ENCODE results near the gene MLANA. TPM values are rescaled to one million over a fixed set of nuclear protein-coding genes. Genes with fewer than 3 reads are reported as not detected.
A peak's percentile ranks its signal among the peaks of the same experiment; 100 is the strongest.

Gene MLANA
- total RNA-seq, 1 experiment from 2014 or later = not detected

- TF ChIP-seq SMAD4 (CRISPR knock-in tag; IDR thresholded peaks at IDR 0.05) (no peak), ERG (CRISPR knock-in tag; IDR thresholded peaks at IDR 0.05) (no peak)
These were observed 11.7 kb downstream of the MLANA start (continued) for GRCh38 chr9:5902377-5902776.

GRCh38 chr9:5908918-5909317 lies 18.2 kb downstream of the MLANA start:
- Mint-ChIP-seq H3K4me3 (no peak overlapping the region), H3K4me1 (no peaks in the 10 kb centered on the region), H3K27me3 (ENCODE audit: low read depth) (no peaks in the 10 kb centered on the region), H3K36me3 (no peaks in the 10 kb centered on the region), H3K27ac (no peak overlapping the region), H3K9me3 (0 out of 2 replicates have a peak, but pooled peaks cover 2% of the 10 kb centered on the region)
- ChIA-PET POLR2A (no interaction called here), CTCF (no interaction called here)
- no peak for ATAC-seq
- no peak for DNase-seq (ENCODE audit: low spot score)
- TF ChIP-seq NR3C1 (CRISPR knock-in tag; conservative IDR thresholded peaks at IDR 0.05; ENCODE audit: low read depth) = no peak
- no peak for TF ChIP-seq CREM (CRISPR knock-in tag; IDR thresholded peaks at IDR 0.05)
- TF ChIP-seq RORB (CRISPR knock-in tag; IDR thresholded peaks at IDR 0.05) = no peak
- no peak for TF ChIP-seq JUN (CRISPR knock-in tag; IDR thresholded peaks at IDR 0.05)
- no peak for TF ChIP-seq ZMAT4 (CRISPR knock-in tag; IDR thresholded peaks at IDR 0.05)
- TF ChIP-seq NFE2L1 (CRISPR knock-in tag; IDR thresholded peaks at IDR 0.05) = no peak
- no peak for TF ChIP-seq FOXK1 (CRISPR knock-in tag; IDR thresholded peaks at IDR 0.05)
- no peak for TF ChIP-seq ZNF396 (CRISPR knock-in tag; IDR thresholded peaks at IDR 0.05; ENCODE audit: borderline replicate concordance)

- H3K36me3 Mint-ChIP-seq = no peaks in the 10 kb centered on the region
- CTCF ChIA-PET = no interaction called here
- 0 out of 2 replicates have a peak, but pooled peaks cover 2% of the 10 kb centered on the region for H3K9me3 Mint-ChIP-seq
- no peak overlapping the region for H3K27ac Mint-ChIP-seq
- no peak for DNase-seq (ENCODE audit: low spot score)
- H3K4me1 Mint-ChIP-seq = no peaks in the 10 kb centered on the region
- no peak for ATAC-seq
- TF ChIP-seq ATF6 (CRISPR knock-in tag; IDR thresholded peaks at IDR 0.05) = no peak
- TF ChIP-seq USF1 (CRISPR knock-in tag; IDR thresholded peaks at IDR 0.05) = no peak
- TF ChIP-seq ZNF425 (CRISPR knock-in tag; conservative IDR thresholded peaks at IDR 0.05) = no peak
- no peak for TF ChIP-seq KAT7 (CRISPR knock-in tag; IDR thresholded peaks at IDR 0.05; ENCODE audit: borderline replicate concordance)
- POLR2A ChIA-PET = no interaction called here
- no peaks in the 10 kb centered on the region for H3K27me3 Mint-ChIP-seq (ENCODE audit: low read depth)
- no peak overlapping the region for H3K4me3 Mint-ChIP-seq
These were observed 19.3 kb downstream of the MLANA start for GRCh38 chr9:5909976-5910375.

- TF ChIP-seq GABPB1 (CRISPR knock-in tag; IDR thresholded peaks at IDR 0.05) = peak; percentile 88
- TF ChIP-seq CDX4 (CRISPR knock-in tag; IDR thresholded peaks at IDR 0.05; ENCODE audit: borderline replicate concordance) = no peak
- TF ChIP-seq MYBL2 (CRISPR knock-in tag; IDR thresholded peaks at IDR 0.05) = no peak
- POLR2A ChIA-PET = no interaction called here
- no peaks in the 10 kb centered on the region for H3K36me3 Mint-ChIP-seq
- no peaks in the 10 kb centered on the region for H3K27me3 Mint-ChIP-seq (ENCODE audit: low read depth)
- DNase-seq (ENCODE audit: low spot score) = no peak
- no peak overlapping the region for H3K27ac Mint-ChIP-seq
- no peaks in the 10 kb centered on the region for H3K4me1 Mint-ChIP-seq
- CTCF ChIA-PET = no interaction called here
- H3K9me3 Mint-ChIP-seq = 0 out of 2 replicates have a peak, but pooled peaks cover 2% of the 10 kb centered on the region
- no peak for ATAC-seq
- H3K4me3 Mint-ChIP-seq = no peak overlapping the region
These were observed 19.8 kb downstream of the MLANA start for GRCh38 chr9:5910413-5911057.
